H9 (cell line): ENCODE data around the gene FBLN7. TPM values are rescaled to one million over a fixed set of nuclear protein-coding genes. Genes with fewer than 3 reads are reported as not detected.

Experiments
- DNase-seq: peaks from one replicate; pipeline ENCODE4 v3.0.0-alpha.2; 2017
- H2AFZ ChIP-seq: one replicate; pipeline ENCODE4 v1.6.1; 2013; ENCODE audit warnings: mild to moderate bottlenecking, low read length, control low read depth, moderate library complexity
- H2AK5ac ChIP-seq: 2 replicates; pipeline ENCODE4 v1.6.1; 2013; ENCODE audit warnings: low read length, control low read depth, mixed read lengths; ENCODE audit not compliant: insufficient read length
- H2BK120ac ChIP-seq: one replicate; pipeline ENCODE4 v1.6.1; 2013; ENCODE audit warnings: low read depth, mild to moderate bottlenecking, low read length, control low read depth, inconsistent platforms; ENCODE audit not compliant: poor library complexity, severe bottlenecking
- H2BK12ac ChIP-seq: 2 replicates; pipeline ENCODE4 v1.6.1; 2013; ENCODE audit warnings: low read length, control low read depth, mixed read lengths, low read depth; ENCODE audit not compliant: insufficient read length
- H2BK15ac ChIP-seq: 2 replicates; pipeline ENCODE4 v1.6.1; 2013; ENCODE audit warnings: low read depth, low read length, control low read depth
- H2BK20ac ChIP-seq: one replicate; pipeline ENCODE4 v1.6.1; 2013; ENCODE audit warnings: low read depth, mild to moderate bottlenecking, low read length, control low read depth, inconsistent platforms; ENCODE audit not compliant: poor library complexity, severe bottlenecking
- H2BK5ac ChIP-seq: 2 replicates; pipeline ENCODE4 v1.6.1; 2013; ENCODE audit warnings: low read length, control low read depth, mixed read lengths; ENCODE audit not compliant: insufficient read length
- H3K14ac ChIP-seq: 2 replicates; pipeline ENCODE4 v1.6.1; 2013; ENCODE audit warnings: low read length, control low read depth; ENCODE audit not compliant: insufficient read depth
- H3K18ac ChIP-seq: 2 replicates; pipeline ENCODE4 v1.6.1; 2013; ENCODE audit warnings: low read depth, mild to moderate bottlenecking, mixed read lengths, low read length, control low read depth; ENCODE audit not compliant: insufficient read length
- H3K23ac ChIP-seq: 2 replicates; pipeline ENCODE4 v1.6.1; 2013; ENCODE audit warnings: low read length, control low read depth, mixed read lengths, low read depth; ENCODE audit not compliant: insufficient read length
- H3K23me2 ChIP-seq: 2 replicates; pipeline ENCODE4 v1.6.1; 2013; ENCODE audit warnings: low read depth, mild to moderate bottlenecking, mixed read lengths, low read length, control low read depth; ENCODE audit not compliant: insufficient read length, poor library complexity, severe bottlenecking
- H3K27ac ChIP-seq: 2 replicates; pipeline ENCODE4 v1.5.1; 2013; ENCODE audit warnings: low read length, control low read depth, mixed read lengths, low read depth; ENCODE audit not compliant: insufficient read length
- H3K27me3 ChIP-seq: 2 replicates; pipeline ENCODE4 v1.6.1; 2013; ENCODE audit warnings: low read length, control low read depth, inconsistent platforms; ENCODE audit not compliant: insufficient read depth
- H3K4ac ChIP-seq: 2 replicates; pipeline ENCODE4 v1.6.1; 2013; ENCODE audit warnings: low read depth, mild to moderate bottlenecking, control low read depth, inconsistent platforms, low read length, moderate library complexity
- H3K4me1 ChIP-seq: 2 replicates; pipeline ENCODE4 v1.6.1; 2013; ENCODE audit warnings: low read length, control low read depth, inconsistent platforms; ENCODE audit not compliant: insufficient read depth
- H3K4me2 ChIP-seq: 2 replicates; pipeline ENCODE4 v1.6.1; 2013; ENCODE audit warnings: low read length, control low read depth, mixed read lengths; ENCODE audit not compliant: insufficient read length, insufficient read depth
- H3K56ac ChIP-seq: 2 replicates; pipeline ENCODE4 v1.6.1; 2013; ENCODE audit warnings: low read depth, mild to moderate bottlenecking, mixed read lengths, low read length, control low read depth; ENCODE audit not compliant: insufficient read length
- H3K79me1 ChIP-seq: 2 replicates; pipeline ENCODE4 v1.6.1; 2013; ENCODE audit warnings: low read depth, mild to moderate bottlenecking, moderate library complexity, low read length, control low read depth, inconsistent platforms; ENCODE audit not compliant: insufficient read depth, poor library complexity, severe bottlenecking
- H3K79me2 ChIP-seq: 2 replicates; pipeline ENCODE4 v1.6.1; 2013; ENCODE audit warnings: low read length, control low read depth, inconsistent platforms; ENCODE audit not compliant: insufficient read depth
- H3K9ac ChIP-seq: 2 replicates; pipeline ENCODE4 v1.6.1; 2013; ENCODE audit warnings: low read length, control low read depth, mixed read lengths; ENCODE audit not compliant: insufficient read length; ENCODE audit errors: extremely low read depth
- H3K9me3 ChIP-seq: one replicate; pipeline ENCODE4 v1.6.1; 2013; ENCODE audit warnings: low read depth, low read length, inconsistent platforms; ENCODE audit not compliant: control insufficient read depth
- H3T11ph ChIP-seq: one replicate; pipeline ENCODE4 v1.6.1; 2013; ENCODE audit warnings: mild to moderate bottlenecking, low read length, control low read depth, inconsistent platforms
- H4K20me1 ChIP-seq: one replicate; pipeline ENCODE4 v1.6.1; 2013; ENCODE audit not compliant: control insufficient read depth, insufficient read length, insufficient read depth
- H4K5ac ChIP-seq: 2 replicates; pipeline ENCODE4 v1.6.1; 2013; ENCODE audit warnings: low read depth, mild to moderate bottlenecking, mixed read lengths, low read length, control low read depth; ENCODE audit not compliant: insufficient read length
- H4K8ac ChIP-seq: replicated peaks from 2 replicates; pipeline ENCODE4 v1.6.1; 2013; ENCODE audit warnings: low read length, control low read depth, mixed read lengths, low read depth; ENCODE audit not compliant: insufficient read length
- H4K91ac ChIP-seq: 2 replicates; pipeline ENCODE4 v1.6.1; 2013; ENCODE audit warnings: low read depth, mild to moderate bottlenecking, moderate library complexity, mixed read lengths, low read length, control low read depth; ENCODE audit not compliant: insufficient read length
- H3K27ac Mint-ChIP-seq, 3 experiments: 2 replicates in 2 of 3; 3 replicates in 1 of 3; pipeline ENCODE4 v1.8.0; 2020 to 2021; ENCODE audit warnings: mixed read lengths in 3 of 3, mild to moderate bottlenecking in 1 of 3, moderate library complexity in 1 of 3
- H3K27me3 Mint-ChIP-seq: 2 replicates; pipeline ENCODE4 v1.8.0; 2021; ENCODE audit warnings: low read depth, mild to moderate bottlenecking, moderate library complexity, mixed read lengths
- H3K36me3 Mint-ChIP-seq, 3 experiments: 2 replicates in 2 of 3; 3 replicates in 1 of 3; pipeline ENCODE4 v1.8.0; 2020 to 2021; ENCODE audit warnings: low read depth in 3 of 3, mixed read lengths in 3 of 3; ENCODE audit not compliant: insufficient read depth in 1 of 3
- H3K4me1 Mint-ChIP-seq, 2 experiments: 2 replicates each; pipeline ENCODE4 v1.8.0; 2020; ENCODE audit warnings: mixed read lengths in 2 of 2
- H3K4me3 Mint-ChIP-seq, 2 experiments: 2 replicates in 1 of 2; 3 replicates in 1 of 2; pipeline ENCODE4 v1.8.0; 2020 to 2021; ENCODE audit warnings: mild to moderate bottlenecking in 2 of 2, mixed read lengths in 2 of 2, moderate library complexity in 1 of 2
- H3K9me3 Mint-ChIP-seq, 2 experiments: 2 replicates in 1 of 2; 3 replicates in 1 of 2; pipeline ENCODE4 v1.8.0; 2020; ENCODE audit warnings: mild to moderate bottlenecking in 2 of 2, mixed read lengths in 2 of 2, moderate library complexity in 1 of 2
- WGBS: extraction: QIAGEN DNeasy Blood & Tissue Kit; methylation state at CpG from one replicate; pipeline ENCODE4 v1.1.7; 2013; ENCODE audit warnings: missing lambda C conversion rate, low lambda C conversion rate, mixed read lengths; ENCODE audit not compliant: insufficient read length; ENCODE audit errors: extremely low coverage; 5-methylcytosine and 5-hydroxymethylcytosine counted together
- total RNA-seq: library from RNA; stranded (reverse); gene quantifications from 2 replicates; pipeline ENCODE4 v1.2.1, GENCODE V29; 2021
- TF ChIP-seq, protein P1 (sequence below): fragments of 200-600 bp; sonication (generic); conservative IDR thresholded peaks from 3 replicates; pipeline ENCODE4 v1.8.0; 2021; ENCODE audit warnings: antibody characterized with exemption, mild to moderate bottlenecking

The FBLN7 gene
- total RNA-seq, 1 experiment from 2014 or later = 1.3 TPM

DNA sequence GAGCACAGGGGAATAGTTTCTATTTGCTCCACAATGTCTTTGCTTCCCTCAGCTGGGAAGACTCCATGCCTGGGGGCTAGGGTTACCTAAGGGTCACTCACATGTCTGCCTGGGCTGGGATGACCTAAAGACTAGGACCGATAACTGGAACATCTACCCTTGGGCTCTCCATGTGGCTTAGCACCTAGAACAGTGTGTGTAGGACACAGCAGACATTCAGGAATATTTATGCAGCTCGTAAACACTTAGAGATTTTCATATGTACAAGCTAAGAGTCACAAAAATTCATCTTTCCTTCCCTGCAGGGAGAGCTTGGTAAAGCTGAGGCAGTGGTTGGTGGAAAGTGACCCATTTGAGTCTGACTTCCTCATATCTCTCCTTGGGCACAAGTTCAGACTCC lies 55.8 kb downstream of the FBLN7 start:
- no CpG with 5 or more reads among the region's 2 CpGs for WGBS
- no peak overlapping the region for H2AFZ ChIP-seq
- no peak overlapping the region for H3K14ac ChIP-seq
- H3K4me1 ChIP-seq = no peaks in the 10 kb centered on the region
- H3K23ac ChIP-seq = no peak overlapping the region
- H3K23me2 ChIP-seq = no peaks in the 10 kb centered on the region
- DNase-seq = no peak
- H3K9me3 ChIP-seq = no peaks in the 10 kb centered on the region
- Mint-ChIP-seq H3K36me3 (peaks cover 0 to 4% (median 0%) of the 10 kb centered on the region in 3 experiments; a peak in 1 of 7 replicates), H3K27me3 (no peaks in the 10 kb centered on the region), H3K27ac (no peak overlapping the region; a peak in 1 of 7 replicates), H3K9me3 (no peaks in the 10 kb centered on the region), H3K4me3 (no peak overlapping the region), H3K4me1 (peaks cover 3 to 6% of the 10 kb centered on the region in 2 experiments; a peak in 2 of 4 replicates)
- H2BK120ac ChIP-seq = no peak overlapping the region
- TF ChIP-seq, protein P1, sequence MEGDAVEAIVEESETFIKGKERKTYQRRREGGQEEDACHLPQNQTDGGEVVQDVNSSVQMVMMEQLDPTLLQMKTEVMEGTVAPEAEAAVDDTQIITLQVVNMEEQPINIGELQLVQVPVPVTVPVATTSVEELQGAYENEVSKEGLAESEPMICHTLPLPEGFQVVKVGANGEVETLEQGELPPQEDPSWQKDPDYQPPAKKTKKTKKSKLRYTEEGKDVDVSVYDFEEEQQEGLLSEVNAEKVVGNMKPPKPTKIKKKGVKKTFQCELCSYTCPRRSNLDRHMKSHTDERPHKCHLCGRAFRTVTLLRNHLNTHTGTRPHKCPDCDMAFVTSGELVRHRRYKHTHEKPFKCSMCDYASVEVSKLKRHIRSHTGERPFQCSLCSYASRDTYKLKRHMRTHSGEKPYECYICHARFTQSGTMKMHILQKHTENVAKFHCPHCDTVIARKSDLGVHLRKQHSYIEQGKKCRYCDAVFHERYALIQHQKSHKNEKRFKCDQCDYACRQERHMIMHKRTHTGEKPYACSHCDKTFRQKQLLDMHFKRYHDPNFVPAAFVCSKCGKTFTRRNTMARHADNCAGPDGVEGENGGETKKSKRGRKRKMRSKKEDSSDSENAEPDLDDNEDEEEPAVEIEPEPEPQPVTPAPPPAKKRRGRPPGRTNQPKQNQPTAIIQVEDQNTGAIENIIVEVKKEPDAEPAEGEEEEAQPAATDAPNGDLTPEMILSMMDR = no peak
- no peak overlapping the region for H3K4ac ChIP-seq
- H2BK12ac ChIP-seq = no peak overlapping the region
- H2BK20ac ChIP-seq = no peak overlapping the region
- no peaks in the 10 kb centered on the region for H3K79me1 ChIP-seq
- no peaks in the 10 kb centered on the region for H3K27me3 ChIP-seq
- H3K18ac ChIP-seq = no peak overlapping the region
- no peak overlapping the region for H4K5ac ChIP-seq
- no peak overlapping the region for H2BK5ac ChIP-seq
- H3K4me2 ChIP-seq = no peak overlapping the region
- no peak overlapping the region for H2AK5ac ChIP-seq
- no peak overlapping the region for H3K27ac ChIP-seq
- H3K79me2 ChIP-seq = no peaks in the 10 kb centered on the region
- H4K20me1 ChIP-seq = no peaks in the 10 kb centered on the region
- H3K9ac ChIP-seq = no peak overlapping the region
- H3T11ph ChIP-seq = no peak overlapping the region
- H3K56ac ChIP-seq = no peak overlapping the region
- no peak overlapping the region for H4K8ac ChIP-seq
- H2BK15ac ChIP-seq = no peak overlapping the region
- H4K91ac ChIP-seq = no peak overlapping the region
